IMR-90 (cell line): ENCODE data around the gene ARHGEF18. TPM values are rescaled to one million over a fixed set of nuclear protein-coding genes. Genes with fewer than 3 reads are reported as not detected.

Experiments used
- ATAC-seq: fragments of 200-7000 bp; cut with Tn5 transposase; 2 replicates; pipeline ENCODE4 v1.9.1; 2020; ENCODE audit warnings: low read depth, mild to moderate bottlenecking, moderate library complexity
- BruUV-seq: library from RNA; stranded (reverse); fragments of 400-500 nt; replicated peaks from 2 replicates; lab custom pipeline; 2021; lab: Mats Ljungman, UMichigan
- CTCF ChIA-PET: fragments of 300-600 bp; formaldehyde crosslinking; extraction: SDS; loops from one replicate; lab custom pipeline; 2021; ENCODE audit warnings: antibody characterized with exemption; lab: Yijun Ruan, JAX
- POLR2A ChIA-PET: fragments of 300-600 bp; sonication (Branson Sonifier 250); formaldehyde crosslinking; loops from one replicate; lab custom pipeline; 2022; ENCODE audit warnings: antibody characterized with exemption; ENCODE audit not compliant: unreplicated experiment; lab: Charles Lee
- DNase-seq: peaks from one replicate; pipeline ENCODE4 v3.0.0; 2013
- H2AFZ ChIP-seq: replicated peaks from 2 replicates; pipeline ENCODE3; 2013; ENCODE audit warnings: low read length, mild to moderate bottlenecking; ENCODE audit not compliant: poor library complexity
- H2AK5ac ChIP-seq: 2 replicates; pipeline ENCODE4 v1.6.1; 2013; ENCODE audit warnings: low read depth, low read length, inconsistent platforms
- H2AK9ac ChIP-seq: replicated peaks from 2 replicates; pipeline ENCODE3; 2013; ENCODE audit warnings: mild to moderate bottlenecking, low read depth, low read length, moderate library complexity; ENCODE audit not compliant: poor library complexity
- H2BK120ac ChIP-seq: 2 replicates; pipeline ENCODE4 v1.6.1; 2013; ENCODE audit warnings: low read depth, low read length, inconsistent platforms
- H2BK15ac ChIP-seq: 3 replicates; pipeline ENCODE4 v1.6.1; 2013; ENCODE audit warnings: low read depth, low read length, inconsistent platforms
- H2BK20ac ChIP-seq: 2 replicates; pipeline ENCODE4 v1.6.1; 2013; ENCODE audit warnings: low read depth, mild to moderate bottlenecking, inconsistent platforms, low read length, moderate library complexity
- H2BK5ac ChIP-seq: 2 replicates; pipeline ENCODE4 v1.6.1; 2013; ENCODE audit warnings: mild to moderate bottlenecking, low read depth, low read length, inconsistent platforms; ENCODE audit not compliant: poor library complexity, severe bottlenecking
- H3K14ac ChIP-seq: replicated peaks from 2 replicates; pipeline ENCODE4 v1.6.1; 2013; ENCODE audit warnings: low read depth, low read length, inconsistent platforms
- H3K18ac ChIP-seq: 2 replicates; pipeline ENCODE4 v1.6.1; 2013; ENCODE audit warnings: low read depth, low read length, control low read depth
- H3K23ac ChIP-seq: 2 replicates; pipeline ENCODE4 v1.6.1; 2013; ENCODE audit warnings: low read depth, low read length, inconsistent platforms
- H3K27ac ChIP-seq: 2 replicates; pipeline ENCODE4 v1.5.1; 2013; ENCODE audit warnings: mild to moderate bottlenecking, control low read depth, low read length; ENCODE audit not compliant: insufficient read depth
- H3K27me3 ChIP-seq: 2 replicates; pipeline ENCODE4 v1.6.1; 2013; ENCODE audit warnings: low read length; ENCODE audit not compliant: control insufficient read depth, insufficient read depth
- H3K36me3 ChIP-seq: 2 replicates; pipeline ENCODE4 v1.6.1; 2013; ENCODE audit warnings: low read length, mixed read lengths; ENCODE audit not compliant: control insufficient read depth, insufficient read depth
- H3K4ac ChIP-seq: 2 replicates; pipeline ENCODE4 v1.6.1; 2013; ENCODE audit warnings: low read depth, low read length, inconsistent platforms
- H3K4me1 ChIP-seq: 2 replicates; pipeline ENCODE4 v1.6.1; 2013; ENCODE audit warnings: low read length, mixed read lengths; ENCODE audit not compliant: control insufficient read depth, insufficient read depth
- H3K4me2 ChIP-seq: 2 replicates; pipeline ENCODE4 v1.6.1; 2013; ENCODE audit warnings: low read depth, mild to moderate bottlenecking, control low read depth, low read length, moderate library complexity
- H3K4me3 ChIP-seq: 2 replicates; pipeline ENCODE4 v1.5.1; 2013; ENCODE audit warnings: low read depth, mild to moderate bottlenecking, control low read depth, low read length, moderate library complexity; ENCODE audit not compliant: insufficient read depth
- H3K56ac ChIP-seq: 2 replicates; pipeline ENCODE4 v1.6.1; 2013; ENCODE audit warnings: low read length, inconsistent platforms; ENCODE audit not compliant: insufficient read depth; ENCODE audit errors: extremely low read depth
- H3K79me1 ChIP-seq, 2 experiments: 2 replicates each; pipeline ENCODE4 v1.6.1; 2013; ENCODE audit warnings: low read length in 2 of 2, inconsistent platforms in 1 of 2, low read depth in 1 of 2
- H3K9ac ChIP-seq: 2 replicates; pipeline ENCODE4 v1.6.1; 2013; ENCODE audit warnings: low read depth, low read length, control low read depth
- H3K9me1 ChIP-seq: 2 replicates; pipeline ENCODE4 v1.6.1; 2013; ENCODE audit warnings: low read length, inconsistent platforms; ENCODE audit not compliant: insufficient read depth
- H3K9me3 ChIP-seq: 2 replicates; pipeline ENCODE4 v1.6.1; 2013; ENCODE audit warnings: low read length; ENCODE audit not compliant: control insufficient read depth, insufficient read depth
- H4K20me1 ChIP-seq: 2 replicates; pipeline ENCODE4 v1.6.1; 2013; ENCODE audit warnings: low read length, inconsistent platforms; ENCODE audit not compliant: insufficient read depth
- H4K5ac ChIP-seq: 2 replicates; pipeline ENCODE4 v1.6.1; 2013; ENCODE audit warnings: mild to moderate bottlenecking, low read depth, low read length, control low read depth
- H4K8ac ChIP-seq, 2 experiments: 2 replicates each; pipeline ENCODE4 v1.6.1; 2013; ENCODE audit warnings: low read depth in 2 of 2, low read length in 2 of 2, control low read depth in 1 of 2, inconsistent platforms in 1 of 2
- H4K91ac ChIP-seq: 2 replicates; pipeline ENCODE4 v1.6.1; 2013; ENCODE audit warnings: low read depth, low read length, inconsistent platforms; ENCODE audit not compliant: insufficient read depth
- RFX5 ChIP-seq: IDR thresholded peaks from 2 replicates; pipeline ENCODE4 v1.8.0; 2012; ENCODE audit warnings: low read depth, mild to moderate bottlenecking, low read length, moderate library complexity
- WGBS, 2 experiments: methylation state at CpG; one replicate each; pipeline versions ENCODE4 v1.1.5 to v1.1.7; 2013; ENCODE audit warnings: missing lambda C conversion rate in 2 of 2; ENCODE audit not compliant: insufficient read length in 1 of 2; ENCODE audit errors: extremely low coverage in 2 of 2; 5-methylcytosine and 5-hydroxymethylcytosine counted together
- dilution Hi-C: fragments of 300-500 bp; cut with HindIII; formaldehyde crosslinking; loops from one replicate; pipeline ENCODE4 v1.14.3; 2018; ENCODE audit warnings: low sequenced_read_pairs; ENCODE audit not compliant: unreplicated experiment
- in situ Hi-C: fragments of 300-500 bp; cut with MboI; formaldehyde crosslinking; loops from 3 replicates; pipeline ENCODE4 v1.14.3; 2019; ENCODE audit warnings: low sequenced_read_pairs, inconsistent platforms, mixed read lengths
- intact Hi-C: fragments of 100-400 bp; cut with micrococcal nuclease; formaldehyde crosslinking; loops from 2 replicates; pipeline ENCODE4 v1.10.0; 2022
- polyA plus RNA-seq, 3 experiments: library from polyadenylated mRNA; depleted of rRNA; stranded (reverse); fragments of >200 nt; gene quantifications; 2 replicates each; pipeline ENCODE4 v1.2.3, GENCODE V29; 2012; ENCODE audit warnings: low replicate concordance in 1 of 3
- total RNA-seq: library from RNA; depleted of rRNA; stranded (reverse); fragments of >200 nt; gene quantifications from 2 replicates; pipeline ENCODE4 v1.2.3, GENCODE V29; 2012

ARHGEF18 gene
- total and polyA plus RNA-seq, 2 of the 4 experiments (the other 2 are of a cell fraction): 11.6 to 12.4 TPM

DNA sequence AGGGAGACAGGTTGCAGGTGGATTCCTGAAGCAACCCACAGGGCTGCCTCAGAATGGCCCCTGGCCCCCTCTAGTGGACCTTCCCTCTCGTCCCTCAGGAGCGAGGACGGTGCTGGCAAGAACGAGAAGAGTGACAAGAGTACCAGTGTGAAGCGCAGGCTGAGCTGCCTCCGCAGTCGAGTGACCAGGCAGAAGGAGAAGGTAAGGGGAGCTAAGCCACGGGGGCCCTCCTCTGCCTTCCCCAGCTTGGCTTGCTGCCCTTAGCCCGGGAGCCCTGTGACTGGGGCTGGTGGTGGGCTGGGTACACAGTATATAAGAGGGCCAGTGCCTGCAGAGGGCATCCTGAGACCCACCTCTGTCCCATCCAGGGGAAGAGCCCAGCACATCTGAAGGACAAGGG is 34.0 kb downstream of the ARHGEF18 start:
- Histone ChIP-seq H4K20me1 (no peaks in the 10 kb centered on the region), H3K23ac (no peak overlapping the region), H3K4me1 (no peaks in the 10 kb centered on the region), H2BK120ac (no peak overlapping the region), H2AFZ (no peak overlapping the region), H3K18ac (no peak overlapping the region), H3K4me3 (no peak overlapping the region), H2AK5ac (no peak overlapping the region), H3K14ac (no peak overlapping the region), H3K27me3 (no peaks in the 10 kb centered on the region), H3K27ac (no peak overlapping the region), H3K79me1 (no peaks in the 10 kb centered on the region), H2AK9ac (no peak overlapping the region), H4K91ac (no peak overlapping the region), H4K5ac (no peak overlapping the region), H2BK5ac (no peak overlapping the region), H2BK20ac (no peak overlapping the region), H3K9me3 (no peaks in the 10 kb centered on the region), H3K56ac (no peak overlapping the region), H3K36me3 (no peaks in the 10 kb centered on the region), H2BK15ac (no peak overlapping the region), H3K4me2 (no peak overlapping the region), H3K9me1 (no peaks in the 10 kb centered on the region), H4K8ac (no peak overlapping the region), H3K9ac (no peak overlapping the region), H3K4ac (no peak overlapping the region)
- no TSS peak for BruUV-seq
- ATAC-seq: no peak
- POLR2A ChIA-PET: no interaction called here
- dilution Hi-C loops (no loop called here), in situ Hi-C loops (no loop called here), intact Hi-C loops (no loop called here)
- no peak for DNase-seq
- TF ChIP-seq RFX5: no peak
- CTCF ChIA-PET: no interaction called here
- no CpG with 5 or more reads among the region's 9 CpGs for WGBS, 2 experiments
